GM18909 (cell line): ENCODE measurements around the gene PTPRD.
"Not testable (repeated sequence)": the region's sequence is repeated elsewhere in the genome, so short reads cannot be mapped to it uniquely, and the experiment has no call there.

Experiments used
- ATAC-seq: cut with Tn5 transposase; IDR thresholded peaks from one replicate; pipeline ENCODE4 v1.9.1; 2021; ENCODE audit warnings: mild to moderate bottlenecking; ENCODE audit not compliant: unreplicated experiment, poor library complexity

Gene PTPRD

DNA sequence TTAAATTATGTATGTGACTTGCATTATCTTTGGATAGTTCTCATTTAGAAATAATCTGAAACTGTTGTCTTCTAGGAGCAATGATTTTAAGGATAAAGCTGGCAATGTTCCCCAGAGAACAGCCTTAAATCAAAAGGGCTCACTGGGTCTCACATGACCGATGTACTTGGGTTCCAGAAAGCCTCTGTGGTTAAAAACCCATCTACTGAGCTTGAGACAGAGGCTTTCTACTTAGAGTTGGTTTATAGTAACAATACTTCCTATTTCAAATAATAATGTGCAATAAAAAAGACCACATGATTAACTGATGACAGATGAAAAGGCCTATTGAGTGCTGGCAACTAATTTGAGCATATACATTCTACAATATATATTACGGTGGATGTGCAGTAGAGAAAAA lies 1143.5 kb downstream of the PTPRD start:
- no peak for ATAC-seq

GRCh38 chr9:9441874-9442273 lies 1170.9 kb downstream of the PTPRD start:
- not testable (repeated sequence) for ATAC-seq

DNA sequence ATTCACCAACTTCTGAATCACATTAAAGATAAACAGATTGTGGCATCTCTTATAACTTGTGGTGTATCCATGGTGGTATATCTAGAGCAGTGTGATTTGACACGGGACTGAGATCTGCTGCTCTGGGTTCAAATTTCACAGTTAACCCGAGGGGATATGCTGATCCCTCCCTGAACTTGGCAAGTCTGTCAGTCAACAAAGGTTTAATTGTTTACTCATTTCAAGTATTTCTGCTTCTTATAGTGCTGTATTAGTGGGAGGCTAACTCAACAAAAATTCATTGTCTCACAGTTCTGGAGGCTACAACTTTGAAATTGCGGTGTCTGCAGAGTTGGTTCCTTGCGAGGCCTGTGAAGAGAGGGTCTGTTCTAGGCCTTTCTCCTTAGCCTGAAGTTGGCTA lies 1175.2 kb downstream of the PTPRD start:
- no peak for ATAC-seq

- ATAC-seq, result not testable (repeated sequence)
Measured at GRCh38 chr9:9426454-9426853, 1186.3 kb downstream of the PTPRD start.

DNA sequence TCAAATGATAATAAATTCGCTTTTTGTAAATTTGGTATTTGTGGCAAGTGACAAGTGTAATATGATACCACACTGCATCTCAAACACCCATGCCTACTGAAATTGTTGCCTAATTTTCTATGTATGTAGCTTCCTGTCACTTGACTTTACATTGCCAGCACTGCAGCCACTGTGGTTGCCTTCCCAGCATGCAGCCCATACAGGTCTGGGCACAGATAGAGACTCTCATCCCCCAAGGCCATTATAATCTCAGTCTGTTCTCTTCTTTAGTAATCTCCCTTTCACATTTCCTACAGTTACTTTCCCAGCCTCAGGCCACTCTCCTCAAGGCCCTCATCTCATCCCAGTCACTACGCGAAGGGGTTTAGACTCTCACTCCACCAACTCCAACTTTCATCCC lies 1200.6 kb downstream of the PTPRD start:
- ATAC-seq, result no peak

GRCh38 chr9:9410736-9411135 lies 1202.1 kb downstream of the PTPRD start:
- no peak for ATAC-seq

DNA sequence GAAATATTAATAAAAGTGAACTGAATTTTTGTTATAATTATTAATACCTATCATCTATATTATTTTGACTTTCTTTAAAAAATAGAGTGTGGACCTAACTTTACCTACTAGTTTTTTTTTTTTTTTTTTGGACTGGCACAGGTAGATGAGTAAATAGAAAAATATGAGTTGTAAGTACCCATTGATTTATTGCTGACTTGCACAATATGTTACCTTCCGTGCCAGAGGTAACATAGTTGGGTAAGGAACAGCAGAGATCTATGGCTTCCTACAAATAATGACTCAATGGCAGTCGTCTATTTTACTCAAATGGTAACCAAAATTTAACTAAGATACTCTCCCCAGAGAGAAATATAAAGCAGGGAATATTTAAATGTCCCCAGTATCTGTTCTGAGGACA lies 1212.8 kb downstream of the PTPRD start:
- no peak for ATAC-seq

- ATAC-seq, result no peak
Measured at GRCh38 chr9:9396518-9396917, 1216.3 kb downstream of the PTPRD start.

DNA sequence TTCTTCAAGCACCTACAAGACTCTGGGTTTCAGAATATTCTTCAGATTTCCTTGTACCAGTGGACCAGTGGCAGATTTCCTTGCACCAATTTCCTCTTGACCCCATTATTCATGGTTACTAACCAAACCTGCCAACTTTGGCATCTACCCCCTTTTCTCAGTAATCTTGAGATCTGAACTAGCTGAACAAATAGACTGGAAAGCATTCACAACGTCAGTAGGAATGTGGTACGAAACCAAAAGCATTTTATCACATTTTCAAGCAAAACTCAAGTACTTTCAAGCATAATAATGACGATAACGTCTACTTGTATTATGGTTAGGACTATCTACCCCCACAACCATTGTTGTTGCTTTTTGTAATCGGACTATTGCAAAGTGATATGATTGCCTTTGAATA lies 1217.3 kb downstream of the PTPRD start:
- no peak for ATAC-seq

GRCh38 chr9:9392755-9393154 lies 1220.0 kb downstream of the PTPRD start:
- no peak for ATAC-seq

- no peak for ATAC-seq
Measured at GRCh38 chr9:9389904-9390303, 1222.9 kb downstream of the PTPRD start.

DNA sequence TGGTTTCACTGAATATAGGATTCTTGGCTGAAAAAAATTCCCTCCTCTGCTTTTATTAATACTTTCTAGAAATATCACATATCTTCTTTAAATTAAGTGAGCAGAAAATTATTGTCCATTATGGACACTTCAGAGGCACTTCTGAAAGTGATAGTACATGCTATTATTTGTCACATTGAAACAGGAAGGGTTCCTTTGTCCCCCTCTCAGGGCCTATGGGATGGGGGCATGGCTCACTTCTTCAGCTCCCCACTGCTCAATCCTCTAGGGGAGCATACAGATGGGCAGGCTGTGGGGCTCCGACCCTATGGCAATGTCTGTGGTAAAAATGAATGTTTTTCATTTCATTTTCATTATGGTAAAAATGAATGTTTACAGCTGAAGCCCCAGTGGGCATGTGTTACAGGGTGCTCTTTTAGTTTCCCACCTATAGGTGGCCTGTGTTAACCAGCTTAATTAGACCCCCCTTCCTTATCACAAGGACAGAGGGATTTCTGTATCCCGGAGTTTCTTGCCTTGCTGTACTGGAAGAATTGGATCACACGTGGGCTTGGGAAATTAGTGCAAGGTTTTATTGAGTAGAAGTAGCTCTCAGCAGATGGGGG lies 1225.2 kb downstream of the PTPRD start:
- ATAC-seq, result peak; percentile 71

- no peak for ATAC-seq
Measured at GRCh38 chr9:9362332-9362731, 1250.5 kb downstream of the PTPRD start.

DNA sequence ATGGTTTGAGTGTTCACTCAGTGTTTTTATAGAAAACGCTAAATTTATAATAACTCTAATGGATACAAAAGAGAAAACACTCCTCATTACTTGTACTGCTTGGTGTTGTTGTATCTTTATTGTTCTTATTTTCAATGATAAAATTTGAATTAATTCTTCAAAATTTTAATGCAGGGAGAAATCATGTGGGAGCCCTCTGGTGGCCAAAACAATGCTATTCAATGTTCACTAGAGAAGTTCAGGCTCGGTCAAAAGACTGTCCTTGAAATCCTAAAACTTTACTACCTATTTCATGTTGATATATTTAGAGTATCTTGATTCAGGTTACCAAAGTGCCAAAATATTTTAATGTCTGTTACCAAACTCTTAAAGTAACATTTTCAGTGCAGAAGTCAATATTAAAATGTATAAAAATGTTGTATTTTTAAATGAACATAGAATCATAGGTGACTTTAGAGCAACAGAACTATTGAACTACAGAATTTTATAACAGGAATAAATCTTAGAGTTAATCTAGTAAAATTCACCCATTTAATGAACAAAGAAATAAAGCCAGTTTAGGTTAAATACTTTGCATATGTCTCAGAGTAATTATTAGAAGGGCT lies 1259.8 kb downstream of the PTPRD start:
- no peak for ATAC-seq

DNA sequence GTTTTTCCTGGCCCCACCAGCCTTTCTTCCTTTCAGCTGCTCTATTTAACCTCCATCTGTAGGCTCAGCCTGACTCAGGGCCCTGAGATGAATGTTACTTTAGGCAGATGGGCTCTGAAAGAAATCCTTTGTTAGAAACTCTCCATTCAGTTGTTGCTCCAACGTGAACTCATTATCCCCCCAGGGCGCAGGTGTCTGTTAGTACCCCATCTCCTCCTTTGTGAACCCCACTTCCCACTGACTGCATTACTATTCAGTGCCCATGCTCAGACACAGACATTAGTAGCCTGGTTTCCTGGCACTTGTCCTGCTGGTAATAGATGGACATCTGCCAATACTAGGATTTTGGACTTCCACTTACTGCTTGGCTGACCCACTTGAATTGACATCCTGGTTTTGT lies 1271.6 kb downstream of the PTPRD start:
- ATAC-seq, result no peak

DNA sequence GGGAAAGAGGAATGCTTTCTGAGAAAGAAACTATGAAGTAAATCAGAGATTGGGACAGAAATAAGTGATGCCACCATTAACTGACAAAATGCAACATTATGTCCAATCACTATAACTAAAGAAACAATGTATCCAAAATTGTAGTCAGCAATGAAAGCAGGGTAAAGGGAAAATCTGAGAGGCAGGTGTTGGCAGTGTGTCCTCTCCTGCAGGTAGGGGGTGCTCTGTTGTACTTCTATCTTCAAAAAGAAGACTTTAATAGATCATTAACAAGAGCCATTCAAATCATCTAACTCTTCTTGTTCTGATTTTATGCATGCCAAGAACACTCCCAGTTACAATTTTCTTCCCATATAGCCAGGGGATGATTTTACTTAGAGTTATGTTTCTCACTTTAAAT lies 1275.7 kb downstream of the PTPRD start:
- ATAC-seq, result no peak

- ATAC-seq, result peak; percentile 74
Measured at GRCh38 chr9:9326749-9327148, 1286.1 kb downstream of the PTPRD start.

- ATAC-seq, result no peak
Measured at GRCh38 chr9:9319007-9319406, 1293.8 kb downstream of the PTPRD start.

DNA sequence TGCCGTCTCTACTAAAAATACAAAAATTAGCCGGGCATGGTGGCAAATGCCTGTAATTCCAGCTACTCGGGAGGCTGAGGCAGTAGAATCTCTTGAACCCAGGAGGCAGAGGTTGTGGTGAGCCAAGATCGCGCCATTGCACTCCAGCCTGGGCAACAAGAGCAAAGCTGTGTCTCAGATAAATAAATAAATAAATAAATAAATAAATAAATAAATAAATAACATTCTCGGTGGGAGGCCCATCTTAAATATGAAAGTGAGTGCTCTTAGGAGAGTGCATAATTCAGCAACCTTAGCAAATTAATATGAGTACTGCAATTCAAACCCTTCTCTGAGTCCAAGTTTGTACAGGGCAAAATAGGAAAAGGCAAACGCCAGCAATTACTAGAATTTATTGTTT lies 1302.1 kb downstream of the PTPRD start:
- ATAC-seq, result not testable (repeated sequence)

GRCh38 chr9:9305600-9305999 lies 1307.2 kb downstream of the PTPRD start:
- ATAC-seq, result no peak

DNA sequence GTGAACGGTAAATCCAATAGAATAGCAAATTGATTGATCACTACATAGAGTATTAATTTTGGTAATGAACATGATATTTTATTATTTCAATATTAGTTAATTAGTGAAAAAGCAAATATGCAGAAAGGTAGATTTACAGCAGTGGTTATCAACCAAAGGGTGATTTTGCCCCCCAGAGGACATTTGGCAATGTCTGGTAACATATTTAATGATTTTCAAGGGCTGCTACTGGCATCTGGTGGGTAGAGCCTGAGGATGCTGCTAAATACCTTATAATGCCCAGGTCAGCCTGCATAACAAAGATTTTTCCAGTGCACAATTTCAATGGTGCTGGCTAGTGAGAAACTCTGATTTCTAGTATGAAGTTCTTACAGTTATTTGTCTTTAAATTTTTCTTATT lies 1313.7 kb downstream of the PTPRD start:
- no peak for ATAC-seq

DNA sequence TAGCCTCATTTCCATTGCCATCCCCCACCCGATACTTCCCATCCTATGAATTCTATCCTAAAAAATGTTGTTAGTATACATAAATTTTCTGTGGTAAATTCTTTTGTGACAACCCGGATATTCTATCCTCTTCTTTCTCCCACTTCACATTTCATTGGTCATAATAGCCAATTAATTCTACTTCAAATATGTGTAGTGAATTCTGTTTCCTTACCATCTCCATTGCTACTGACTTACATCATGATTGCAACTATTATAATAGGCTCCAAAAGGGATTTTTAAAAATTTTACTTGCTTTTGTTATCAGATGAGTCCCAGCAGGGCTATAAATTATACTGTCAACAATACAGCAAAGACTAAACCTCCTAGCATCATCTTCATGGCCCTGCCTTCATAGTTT lies 1326.8 kb downstream of the PTPRD start:
- ATAC-seq, result no peak
